Lung (tissue), 12 donors: ENCODE results near the gene CRLF1. TPM values are rescaled to one million over a fixed set of nuclear protein-coding genes. Genes with fewer than 3 reads are reported as not detected.
A peak's percentile ranks its signal among the peaks of the same experiment; 100 is the strongest.

Experiments
- ATAC-seq: fragments of 200-7000 bp; cut with Tn5 transposase; one replicate; pipeline ENCODE4 v1.9.1; 2020; ENCODE audit warnings: moderate number of reproducible peaks; ENCODE audit not compliant: insufficient read depth, low FRiP score
- DNase-seq, 3 donors: peaks; one replicate each; pipeline ENCODE4 v3.0.0-alpha.2; 2013 to 2017
- H3K27ac ChIP-seq, 2 donors: one replicate each; pipeline ENCODE4 v1.5.1; 2013; ENCODE audit warnings: mild to moderate bottlenecking in 2 of 2, moderate library complexity in 2 of 2, control low read depth in 1 of 2, inconsistent platforms in 1 of 2, low read depth in 1 of 2, low read length in 1 of 2
- H3K27me3 ChIP-seq, 3 donors: one replicate each; pipeline ENCODE4 v1.5.1; 2013; ENCODE audit warnings: low read length in 2 of 3; ENCODE audit not compliant: control insufficient read depth in 3 of 3, insufficient read depth in 3 of 3
- H3K36me3 ChIP-seq, 4 donors: one replicate each; pipeline ENCODE4 v1.5.1; 2013; ENCODE audit warnings: low read length in 4 of 4, mild to moderate bottlenecking in 1 of 4, moderate library complexity in 1 of 4; ENCODE audit not compliant: control insufficient read depth in 4 of 4, insufficient read depth in 4 of 4
- H3K4me1 ChIP-seq, 5 donors: one replicate each; pipeline ENCODE4 v1.5.1; 2013; ENCODE audit warnings: low read length in 5 of 5, mild to moderate bottlenecking in 2 of 5, moderate library complexity in 1 of 5; ENCODE audit not compliant: control insufficient read depth in 5 of 5, insufficient read depth in 5 of 5
- H3K4me3 ChIP-seq: one replicate; pipeline ENCODE4 v1.5.1; 2013; ENCODE audit warnings: mild to moderate bottlenecking, control low read depth, moderate library complexity
- H3K9ac ChIP-seq, 2 donors: one replicate each; pipeline ENCODE4 v1.5.1; 2013; ENCODE audit warnings: low read length in 2 of 2, control low read depth in 1 of 2; ENCODE audit not compliant: insufficient read depth in 1 of 2
- H3K9me3 ChIP-seq, 4 donors: one replicate each; pipeline ENCODE4 v1.5.1; 2013; ENCODE audit warnings: low read length in 3 of 4, mild to moderate bottlenecking in 1 of 4, moderate library complexity in 1 of 4; ENCODE audit not compliant: control insufficient read depth in 4 of 4, insufficient read depth in 3 of 4
- WGBS, 2 donors: extraction: QIAGEN DNeasy Blood & Tissue Kit; methylation state at CpG; one replicate each; pipeline ENCODE4 v1.1.7; 2013; 5-methylcytosine and 5-hydroxymethylcytosine counted together
- polyA plus RNA-seq, 2 donors: library from polyadenylated mRNA; stranded (reverse); fragments of 200-250 nt; gene quantifications; one replicate each; pipeline ENCODE4 v1.2.1, GENCODE V29; 2013
- total RNA-seq, 2 donors: library from RNA; depleted of rRNA in 1 of 2; stranded (reverse); fragments of >200 nt in 1 of 2; gene quantifications; one replicate each; pipeline ENCODE4 v1.2.1, GENCODE V29; 2014 to 2021
- TF ChIP-seq, protein P1 (sequence below): IDR thresholded peaks from 2 replicates; pipeline ENCODE4 v1.5.1; 2012; ENCODE audit warnings: mild to moderate bottlenecking; ENCODE audit errors: control extremely low read depth, extremely low read depth
- donor health status: control.
- donor health status: control.
- donor health status: Bipolar disorder and iron deficiency.
- donor health status: healthy.
- donor health status: DM: yes; HTN: yes; CAD: no.

CRLF1 gene
- total and polyA plus RNA-seq, 4 donors = 12.8 to 48.2 (median 25.1) TPM

DNA sequence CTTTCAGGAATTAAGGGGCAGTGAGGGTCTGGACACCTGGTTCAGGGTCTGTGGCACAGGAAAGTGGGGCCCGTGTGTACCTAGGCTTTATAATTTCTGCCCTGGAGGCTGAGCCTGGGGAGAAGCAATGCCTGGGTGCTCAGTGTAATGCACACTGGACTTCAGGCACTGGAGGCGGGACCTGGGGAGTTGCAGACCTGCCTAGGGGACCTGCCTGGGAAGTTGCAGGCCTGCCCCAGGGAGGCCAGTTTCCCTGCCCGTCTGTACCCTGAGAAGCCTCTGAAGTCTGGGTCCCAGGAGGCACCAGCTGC lies 3.6 kb upstream of the CRLF1 start:
- Histone ChIP-seq H3K9ac (no peak overlapping the region), H3K27ac (no peak overlapping the region), H3K4me3 (no peak overlapping the region), H3K36me3 (no peaks in the 10 kb centered on the region), H3K4me1 (peaks cover 0 to 19% (median 15%) of the 10 kb centered on the region in 5 donors), H3K9me3 (peaks cover 0 to 3% (median 0%) of the 10 kb centered on the region in 4 donors), H3K27me3 (peaks cover 0 to 64% (median 51%) of the 10 kb centered on the region in 3 donors)
- DNase-seq = peak in 2 of 3 donors; percentile 42 to 50
- TF ChIP-seq, protein P1, sequence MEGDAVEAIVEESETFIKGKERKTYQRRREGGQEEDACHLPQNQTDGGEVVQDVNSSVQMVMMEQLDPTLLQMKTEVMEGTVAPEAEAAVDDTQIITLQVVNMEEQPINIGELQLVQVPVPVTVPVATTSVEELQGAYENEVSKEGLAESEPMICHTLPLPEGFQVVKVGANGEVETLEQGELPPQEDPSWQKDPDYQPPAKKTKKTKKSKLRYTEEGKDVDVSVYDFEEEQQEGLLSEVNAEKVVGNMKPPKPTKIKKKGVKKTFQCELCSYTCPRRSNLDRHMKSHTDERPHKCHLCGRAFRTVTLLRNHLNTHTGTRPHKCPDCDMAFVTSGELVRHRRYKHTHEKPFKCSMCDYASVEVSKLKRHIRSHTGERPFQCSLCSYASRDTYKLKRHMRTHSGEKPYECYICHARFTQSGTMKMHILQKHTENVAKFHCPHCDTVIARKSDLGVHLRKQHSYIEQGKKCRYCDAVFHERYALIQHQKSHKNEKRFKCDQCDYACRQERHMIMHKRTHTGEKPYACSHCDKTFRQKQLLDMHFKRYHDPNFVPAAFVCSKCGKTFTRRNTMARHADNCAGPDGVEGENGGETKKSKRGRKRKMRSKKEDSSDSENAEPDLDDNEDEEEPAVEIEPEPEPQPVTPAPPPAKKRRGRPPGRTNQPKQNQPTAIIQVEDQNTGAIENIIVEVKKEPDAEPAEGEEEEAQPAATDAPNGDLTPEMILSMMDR = no peak
- ATAC-seq = no peak
- WGBS, 2 donors = 30 to 33% methylated on average over 3 of the region's 3 CpGs

DNA sequence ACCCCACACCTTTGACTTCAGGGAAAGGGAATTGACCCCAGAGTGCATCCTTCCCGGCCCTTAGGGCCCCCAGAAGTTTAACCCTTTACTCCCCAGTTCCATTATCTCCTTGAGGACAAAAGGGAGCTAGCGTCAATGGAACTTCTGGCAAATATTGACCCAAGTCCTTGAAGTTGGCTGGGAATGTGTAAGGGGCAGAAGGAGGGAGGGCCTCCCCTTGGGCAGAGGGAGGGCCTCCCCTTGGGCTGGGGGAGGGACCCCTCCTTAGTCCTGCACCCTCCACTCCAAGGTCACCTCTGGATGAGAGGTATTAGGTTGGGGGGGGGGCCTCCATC lies 3.1 kb upstream of the CRLF1 start:
- Histone ChIP-seq H3K27me3 (peaks cover 0 to 67% (median 52%) of the 10 kb centered on the region in 3 donors), H3K27ac (no peak overlapping the region), H3K36me3 (no peaks in the 10 kb centered on the region), H3K4me1 (peaks cover 0 to 23% (median 15%) of the 10 kb centered on the region in 5 donors), H3K4me3 (no peak overlapping the region), H3K9me3 (peaks cover 0 to 4% (median 0%) of the 10 kb centered on the region in 4 donors), H3K9ac (no peak overlapping the region)
- WGBS, 2 donors = 23 to 26% methylated on average over 2 of the region's 2 CpGs
- DNase-seq = peak; percentile 60 to 79 (median 60)
- ATAC-seq = no peak
- TF ChIP-seq, protein P1 = no peak

GRCh38 chr19:18608805-18609716 lies 2.5 kb upstream of the CRLF1 start:
- 46 to 59% methylated on average over 9 of the region's 9 CpGs for WGBS, 2 donors
- H3K4me1 ChIP-seq = peaks cover 0 to 27% (median 15%) of the 10 kb centered on the region in 5 donors

More at GRCh38 chr19:18608805-18609716, 2.5 kb upstream of the CRLF1 start:
- H3K9ac ChIP-seq = no peak overlapping the region
- no peak overlapping the region for H3K27ac ChIP-seq
- no peak for DNase-seq
- no peaks in the 10 kb centered on the region for H3K36me3 ChIP-seq
- peaks cover 0 to 67% (median 47%) of the 10 kb centered on the region in 3 donors for H3K27me3 ChIP-seq
- peaks cover 0 to 4% (median 0%) of the 10 kb centered on the region in 4 donors for H3K9me3 ChIP-seq
- TF ChIP-seq, protein P1 = no peak
- H3K4me3 ChIP-seq = no peak overlapping the region
- ATAC-seq = no peak
